H1 (cell line): ENCODE data around the gene FAF2. TPM values are rescaled to one million over a fixed set of nuclear protein-coding genes. Genes with fewer than 3 reads are reported as not detected.

Source experiments
- CBX8 ChIP-seq: fragments of 300-800, 300-1000 bp; sonication (generic); IDR thresholded peaks from 2 replicates; pipeline ENCODE4 v1.7.1; 2016; ENCODE audit warnings: low read depth, low read length, borderline replicate concordance
- HDAC6 ChIP-seq: IDR thresholded peaks from one replicate; pipeline ENCODE4 v1.7.1; 2012; ENCODE audit warnings: low read depth, mild to moderate bottlenecking, inconsistent platforms, low read length, moderate library complexity
- POLR2A ChIP-seq, 2 experiments: IDR thresholded peaks; 1 replicate in 1 of 2; 2 replicates in 1 of 2; pipeline ENCODE4 v1.6.1; 2011; ENCODE audit warnings: low read depth in 2 of 2, low read length in 2 of 2, mild to moderate bottlenecking in 2 of 2; ENCODE audit errors: control extremely low read depth in 1 of 2
- polyA plus RNA-seq, 7 experiments: library from polyadenylated mRNA; depleted of rRNA in 3 of 7; stranded (reverse) in 5 of 7; unstranded in 2 of 7; fragments of >200 nt in 5 of 7; fragments of 200-250 nt in 2 of 7; gene quantifications; 1 replicate in 5 of 7; 2 replicates in 1 of 7; 4 replicates in 1 of 7; pipeline versions ENCODE4 v1.2.1 to v1.2.3, GENCODE V29; 2011 to 2013; ENCODE audit warnings: missing spikeins in 2 of 7, mixed read lengths in 2 of 7
- total RNA-seq: library from RNA; stranded (reverse); fragmentation: NEBNext Ultra II Directional; extraction: Animal tissue kit (Norgen Biotek cat#: 25700); gene quantifications from 2 replicates; pipeline ENCODE4 v1.2.1, GENCODE V29; 2021
- TF ChIP-seq, protein P1 (sequence below): IDR thresholded peaks from 2 replicates; pipeline ENCODE4 v1.6.1; 2012; ENCODE audit warnings: inconsistent platforms
- TF ChIP-seq, protein P2 (sequence below): IDR thresholded peaks from 2 replicates; pipeline ENCODE4 v1.6.1; 2011; ENCODE audit warnings: low read depth, mild to moderate bottlenecking, low read length; ENCODE audit not compliant: insufficient read depth

FAF2 gene
- total and polyA plus RNA-seq, 2 of the 8 experiments (the other 6 are each of a cell fraction or from before 2014, with no cell fraction given), result 20.8 to 35.8 TPM

DNA sequence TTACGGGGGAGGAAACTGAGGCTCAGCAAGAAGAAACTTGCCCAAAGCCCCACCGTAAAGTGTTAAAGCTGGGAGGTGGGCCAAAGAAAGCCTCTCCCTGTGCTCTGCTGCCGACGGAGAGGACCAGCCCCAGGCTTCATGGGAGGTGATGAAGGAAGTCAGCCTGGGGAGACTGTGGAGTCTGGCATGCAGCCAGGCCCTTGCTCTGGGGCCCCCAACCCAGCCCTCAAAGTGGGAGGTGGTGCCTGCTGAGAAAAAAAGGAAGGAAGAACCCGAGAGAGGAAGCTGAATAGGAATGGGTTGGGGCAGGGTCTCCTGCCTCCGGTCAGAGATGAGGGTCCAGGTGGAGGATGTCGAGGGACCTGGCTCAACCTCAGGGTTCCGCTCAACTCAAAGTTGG is 85.2 kb downstream of the FAF2 start (continued):
- TF ChIP-seq CBX8 (no peak), HDAC6 (no peak), POLR2A (IDR thresholded peaks at IDR 0.05; ENCODE audit: control extremely low read depth in 1 of 2, low read depth in 2 of 2, low read length in 2 of 2) (no peak)
- TF ChIP-seq, protein P1, sequence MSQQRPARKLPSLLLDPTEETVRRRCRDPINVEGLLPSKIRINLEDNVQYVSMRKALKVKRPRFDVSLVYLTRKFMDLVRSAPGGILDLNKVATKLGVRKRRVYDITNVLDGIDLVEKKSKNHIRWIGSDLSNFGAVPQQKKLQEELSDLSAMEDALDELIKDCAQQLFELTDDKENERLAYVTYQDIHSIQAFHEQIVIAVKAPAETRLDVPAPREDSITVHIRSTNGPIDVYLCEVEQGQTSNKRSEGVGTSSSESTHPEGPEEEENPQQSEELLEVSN, result no peak
- TF ChIP-seq, protein P2, sequence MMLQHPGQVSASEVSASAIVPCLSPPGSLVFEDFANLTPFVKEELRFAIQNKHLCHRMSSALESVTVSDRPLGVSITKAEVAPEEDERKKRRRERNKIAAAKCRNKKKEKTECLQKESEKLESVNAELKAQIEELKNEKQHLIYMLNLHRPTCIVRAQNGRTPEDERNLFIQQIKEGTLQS, result no peak
